Stimulated activated CD4-positive, alpha-beta T cell treated with anti-CD3 and anti-CD28 coated beads, Interleukin-12 subunit alpha, Interleukin-12 subunit beta, amount 100 ng/mL, for 24 hours (primary cell): ENCODE results near the gene BTBD2.
A peak's percentile ranks its signal among the peaks of the same experiment; 100 is the strongest.

Source experiments
- DNase-seq, 2 experiments: peaks; one replicate each; pipeline ENCODE4 v3.0.0-alpha.2; 2020; ENCODE audit warnings: low read depth in 2 of 2

Gene BTBD2

GRCh38 chr19:2015608-2015950, at the start of gene BTBD2:
BTBD2 (minus strand) TSS chr19:2015714; CDS start chr19:2015703, 11 bp downstream.
- peak in 1 of 2 experiments; percentile 43 for DNase-seq

GRCh38 chr19:2064788-2065524, 49.4 kb upstream of the BTBD2 start:
- no peak for DNase-seq

GRCh38 chr19:2064395-2064787, 48.9 kb upstream of the BTBD2 start:
- DNase-seq: no peak

GRCh38 chr19:2063824-2064223, 48.3 kb upstream of the BTBD2 start:
- no peak for DNase-seq

GRCh38 chr19:2062770-2063169, 47.3 kb upstream of the BTBD2 start:
- no peak for DNase-seq

GRCh38 chr19:2062389-2062729, 46.8 kb upstream of the BTBD2 start:
- no peak for DNase-seq

- peak; percentile 98 for DNase-seq
These were observed 46.2 kb upstream of the BTBD2 start for GRCh38 chr19:2061495-2062388.

GRCh38 chr19:2060884-2061494, 45.5 kb upstream of the BTBD2 start:
- DNase-seq: no peak

GRCh38 chr19:2059422-2060201, 44.1 kb upstream of the BTBD2 start:
- no peak for DNase-seq

GRCh38 chr19:2058570-2059421, 43.3 kb upstream of the BTBD2 start:
- no peak for DNase-seq

- no peak for DNase-seq
These were observed 42.3 kb upstream of the BTBD2 start for GRCh38 chr19:2057484-2058469.

- no peak for DNase-seq
These were observed 41.3 kb upstream of the BTBD2 start for GRCh38 chr19:2056837-2057192.

GRCh38 chr19:2055931-2056836, 40.7 kb upstream of the BTBD2 start:
- DNase-seq: no peak

GRCh38 chr19:2054763-2055162, 39.2 kb upstream of the BTBD2 start:
- DNase-seq: no peak

GRCh38 chr19:2053601-2054389, 38.3 kb upstream of the BTBD2 start:
- DNase-seq: no peak

GRCh38 chr19:2051773-2052704, 36.5 kb upstream of the BTBD2 start:
- DNase-seq: no peak
